H1 (cell line): Measurements from ENCODE around the gene ATP7B. TPM values are rescaled to one million over a fixed set of nuclear protein-coding genes. Genes with fewer than 3 reads are reported as not detected.
A peak's percentile ranks its signal among the peaks of the same experiment; 100 is the strongest.

ENCODE experiments used
- CTCF ChIA-PET: fragments of 300-600 bp; sonication (Branson Sonifier 250); formaldehyde crosslinking; loops from one replicate; lab custom pipeline; 2021; ENCODE audit not compliant: partially characterized antibody; lab: Charles Lee
- POLR2A ChIA-PET: fragments of 300-600 bp; sonication (Branson Sonifier 250); formaldehyde crosslinking; loops from one replicate; lab custom pipeline; 2021; ENCODE audit warnings: inconsistent platforms; ENCODE audit not compliant: partially characterized antibody; lab: Charles Lee
- DNase-seq, 2 experiments: peaks; one replicate each; pipeline versions ENCODE4 v3.0.0 to v3.0.0-alpha.2; 2010 to 2022; ENCODE audit warnings: low spot score in 2 of 2, low read depth in 1 of 2, mixed read lengths in 1 of 2
- FAIRE-seq: peaks from 2 replicates; lab custom pipeline; 2011; peaks lifted over from hg19 to GRCh38; lab: Jason Lieb, UNC
- H2AFZ ChIP-seq: 2 replicates; pipeline ENCODE4 v1.8.1; 2012; ENCODE audit warnings: low read length, inconsistent platforms
- H2AK5ac ChIP-seq: 2 replicates; pipeline ENCODE4 v1.6.1; 2013; ENCODE audit warnings: low read depth, low read length
- H2BK120ac ChIP-seq: replicated peaks from 2 replicates; pipeline ENCODE3; 2013; ENCODE audit warnings: low read depth, low read length, inconsistent platforms
- H2BK12ac ChIP-seq: 2 replicates; pipeline ENCODE4 v1.6.1; 2013; ENCODE audit warnings: low read depth, low read length
- H2BK15ac ChIP-seq: 2 replicates; pipeline ENCODE4 v1.6.1; 2013; ENCODE audit warnings: low read length
- H2BK20ac ChIP-seq: 2 replicates; pipeline ENCODE4 v1.6.1; 2013; ENCODE audit warnings: low read length
- H2BK5ac ChIP-seq: 2 replicates; pipeline ENCODE4 v1.6.1; 2013; ENCODE audit warnings: low read depth, low read length
- H3K14ac ChIP-seq: 2 replicates; pipeline ENCODE4 v1.6.1; 2013; ENCODE audit warnings: inconsistent platforms; ENCODE audit not compliant: insufficient read length
- H3K18ac ChIP-seq: 2 replicates; pipeline ENCODE4 v1.6.1; 2013; ENCODE audit warnings: low read length; ENCODE audit errors: extremely low read depth
- H3K23ac ChIP-seq: 2 replicates; pipeline ENCODE4 v1.6.1; 2013; ENCODE audit warnings: inconsistent platforms; ENCODE audit not compliant: insufficient read length
- H3K23me2 ChIP-seq: 2 replicates; pipeline ENCODE4 v1.6.1; 2013; ENCODE audit warnings: low read depth, low read length
- H3K27ac ChIP-seq: 2 replicates; pipeline ENCODE4 v1.6.1; 2011; ENCODE audit warnings: low read depth, low read length, inconsistent platforms
- H3K27me3 ChIP-seq, 4 experiments: replicated peaks in 1 of 4; 1 replicate in 1 of 4; 2 replicates in 3 of 4; pipeline versions ENCODE4 v1.6.1 to v1.8.1; 2011 to 2013; ENCODE audit warnings: low read length in 3 of 4, mild to moderate bottlenecking in 3 of 4, inconsistent platforms in 2 of 4, mixed read lengths in 2 of 4, moderate library complexity in 1 of 4; ENCODE audit not compliant: control insufficient read depth in 3 of 4, insufficient read depth in 3 of 4; ENCODE audit errors: extremely low read depth in 1 of 4
- H3K36me3 ChIP-seq, 4 experiments: 2 replicates each; pipeline versions ENCODE4 v1.6.1 to v1.8.1; 2011 to 2013; ENCODE audit warnings: mild to moderate bottlenecking in 4 of 4, low read length in 3 of 4, moderate library complexity in 2 of 4, control low read depth in 1 of 4, inconsistent platforms in 1 of 4; ENCODE audit not compliant: insufficient read depth in 4 of 4, control insufficient read depth in 2 of 4
- H3K4ac ChIP-seq: replicated peaks from 2 replicates; pipeline ENCODE3; 2013; ENCODE audit warnings: low read length, low read depth, mixed read lengths, inconsistent platforms; ENCODE audit not compliant: insufficient read length
- H3K4me1 ChIP-seq, 4 experiments: replicated peaks in 1 of 4; 1 replicate in 1 of 4; 2 replicates in 3 of 4; pipeline versions ENCODE4 v1.6.1 to v1.8.1; 2011 to 2013; ENCODE audit warnings: low read length in 3 of 4, inconsistent platforms in 2 of 4, mixed read lengths in 1 of 4; ENCODE audit not compliant: insufficient read depth in 4 of 4, control insufficient read depth in 3 of 4
- H3K4me2 ChIP-seq, 2 experiments: 2 replicates each; pipeline versions ENCODE4 v1.6.1 to v1.8.1; 2011 to 2013; ENCODE audit warnings: low read depth in 2 of 2, low read length in 2 of 2, control low read depth in 1 of 2, inconsistent platforms in 1 of 2, mild to moderate bottlenecking in 1 of 2; ENCODE audit not compliant: insufficient read depth in 1 of 2
- H3K4me3 ChIP-seq, 4 experiments: fragments of 200-600, 300-600 bp in 1 of 4; sonication (generic), shearing (Covaris generic), sonication (Bioruptor Twin) in 1 of 4; 2 replicates each; pipeline versions ENCODE4 v1.5.1 to v1.8.1; 2011 to 2016; ENCODE audit warnings: low read length in 4 of 4, low read depth in 3 of 4, control low read depth in 2 of 4, inconsistent platforms in 2 of 4, mild to moderate bottlenecking in 2 of 4, mixed read lengths in 1 of 4, moderate library complexity in 1 of 4; ENCODE audit not compliant: insufficient read depth in 2 of 4; ENCODE audit errors: extremely low read depth in 1 of 4
- H3K56ac ChIP-seq: replicated peaks from 2 replicates; pipeline ENCODE3; 2013; ENCODE audit warnings: low read depth, mild to moderate bottlenecking, mixed read lengths, low read length, inconsistent platforms; ENCODE audit not compliant: insufficient read length
- H3K79me1 ChIP-seq: 2 replicates; pipeline ENCODE4 v1.6.1; 2013; ENCODE audit warnings: low read depth, low read length, control low read depth
- H3K79me2 ChIP-seq, 2 experiments: 2 replicates each; pipeline versions ENCODE4 v1.6.1 to v1.8.1; 2012 to 2013; ENCODE audit warnings: low read length in 2 of 2, mild to moderate bottlenecking in 2 of 2, inconsistent platforms in 1 of 2; ENCODE audit not compliant: insufficient read depth in 2 of 2, control insufficient read depth in 1 of 2
- H3K9ac ChIP-seq, 4 experiments: replicated peaks in 1 of 4; 1 replicate in 1 of 4; 2 replicates in 3 of 4; pipeline versions ENCODE4 v1.6.1 to v1.8.1; 2011 to 2013; ENCODE audit warnings: low read depth in 3 of 4, low read length in 3 of 4, control low read depth in 2 of 4, mild to moderate bottlenecking in 2 of 4, moderate library complexity in 2 of 4, inconsistent platforms in 1 of 4; ENCODE audit errors: extremely low read depth in 1 of 4
- H3K9me3 ChIP-seq, 2 experiments: 2 replicates each; pipeline versions ENCODE4 v1.6.1 to v1.8.1; 2012 to 2013; ENCODE audit warnings: mild to moderate bottlenecking in 2 of 2, moderate library complexity in 2 of 2, control low read depth in 1 of 2, inconsistent platforms in 1 of 2, low read depth in 1 of 2, low read length in 1 of 2, mixed read lengths in 1 of 2; ENCODE audit not compliant: insufficient read depth in 2 of 2
- H4K20me1 ChIP-seq, 2 experiments: replicated peaks in 1 of 2; 2 replicates each; pipeline versions ENCODE3 to v1.8.1; 2011 to 2013; ENCODE audit warnings: inconsistent platforms in 2 of 2, low read length in 2 of 2, mild to moderate bottlenecking in 1 of 2; ENCODE audit not compliant: insufficient read depth in 2 of 2, control insufficient read depth in 1 of 2
- H4K5ac ChIP-seq: 2 replicates; pipeline ENCODE4 v1.6.1; 2013; ENCODE audit warnings: low read length, low read depth, mixed read lengths, inconsistent platforms; ENCODE audit not compliant: insufficient read length
- H4K8ac ChIP-seq: 2 replicates; pipeline ENCODE4 v1.8.0; 2013; ENCODE audit warnings: mild to moderate bottlenecking, moderate library complexity, low read length, inconsistent platforms; ENCODE audit not compliant: insufficient read depth; ENCODE audit errors: extremely low read depth
- H4K91ac ChIP-seq: replicated peaks from 2 replicates; pipeline ENCODE3; 2013; ENCODE audit warnings: low read length, mixed read lengths, inconsistent platforms; ENCODE audit not compliant: insufficient read length
- CTCF ChIP-seq, 3 experiments: IDR thresholded peaks; 1 replicate in 2 of 3; 2 replicates in 1 of 3; pipeline versions ENCODE4 v1.5.1 to v1.6.1; 2011; ENCODE audit warnings: low read length in 3 of 3, mild to moderate bottlenecking in 3 of 3, inconsistent platforms in 2 of 3, low read depth in 1 of 3, moderate library complexity in 1 of 3; ENCODE audit not compliant: insufficient read depth in 1 of 3; ENCODE audit errors: control extremely low read depth in 1 of 3
- HDAC2 ChIP-seq, 2 experiments: fragments of 300-600 bp in 1 of 2; sonication (generic) in 1 of 2; IDR thresholded peaks; 2 replicates each; pipeline ENCODE4 v1.6.1; 2011 to 2012; ENCODE audit warnings: low read depth in 2 of 2, low read length in 2 of 2, mild to moderate bottlenecking in 2 of 2, moderate library complexity in 2 of 2, borderline replicate concordance in 1 of 2, inconsistent platforms in 1 of 2
- RAD21 ChIP-seq, 2 experiments: IDR thresholded peaks in 1 of 2; conservative IDR thresholded peaks in 1 of 2; 2 replicates each; pipeline ENCODE4 v1.6.1; 2011; ENCODE audit warnings: low read depth in 2 of 2, low read length in 2 of 2, improper control_type of control experiment in 1 of 2, inconsistent platforms in 1 of 2, mild to moderate bottlenecking in 1 of 2, moderate library complexity in 1 of 2
- SIX5 ChIP-seq: IDR thresholded peaks from 2 replicates; pipeline ENCODE4 v1.6.1; 2011; ENCODE audit warnings: mild to moderate bottlenecking, low read depth, low read length
- TEAD4 ChIP-seq: IDR thresholded peaks from 2 replicates; pipeline ENCODE4 v1.6.1; 2012; ENCODE audit warnings: low read depth, low read length, inconsistent platforms, mixed read lengths
- YY1 ChIP-seq: IDR thresholded peaks from 2 replicates; pipeline ENCODE4 v1.6.1; 2011; ENCODE audit warnings: low read depth, mild to moderate bottlenecking, low read length
- WGBS, 2 experiments: shearing (Covaris generic) in 1 of 2; methylation state at CpG; one replicate each; pipeline versions ENCODE4 v1.1.6 to v1.1.7; 2013 to 2015; ENCODE audit warnings: low lambda C conversion rate in 2 of 2, mixed read lengths in 2 of 2, inconsistent platforms in 1 of 2, low coverage in 1 of 2, missing lambda C conversion rate in 1 of 2; ENCODE audit not compliant: insufficient replicate concordance in 2 of 2, insufficient coverage in 1 of 2, insufficient read length in 1 of 2; ENCODE audit errors: extremely low coverage in 1 of 2, missing lambda C conversion rate in 1 of 2; 5-methylcytosine and 5-hydroxymethylcytosine counted together
- polyA plus RNA-seq, 7 experiments: library from polyadenylated mRNA; depleted of rRNA in 3 of 7; stranded (reverse) in 5 of 7; unstranded in 2 of 7; fragments of >200 nt in 5 of 7; fragments of 200-250 nt in 2 of 7; gene quantifications; 1 replicate in 5 of 7; 2 replicates in 1 of 7; 4 replicates in 1 of 7; pipeline versions ENCODE4 v1.2.1 to v1.2.3, GENCODE V29; 2011 to 2013; ENCODE audit warnings: missing spikeins in 2 of 7, mixed read lengths in 2 of 7
- total RNA-seq: library from RNA; stranded (reverse); fragmentation: NEBNext Ultra II Directional; extraction: Animal tissue kit (Norgen Biotek cat#: 25700); gene quantifications from 2 replicates; pipeline ENCODE4 v1.2.1, GENCODE V29; 2021

ATP7B gene
- total and polyA plus RNA-seq, 2 of the 8 experiments (the other 6 are each of a cell fraction or from before 2014, with no cell fraction given), result 4.1 to 9.2 TPM

DNA sequence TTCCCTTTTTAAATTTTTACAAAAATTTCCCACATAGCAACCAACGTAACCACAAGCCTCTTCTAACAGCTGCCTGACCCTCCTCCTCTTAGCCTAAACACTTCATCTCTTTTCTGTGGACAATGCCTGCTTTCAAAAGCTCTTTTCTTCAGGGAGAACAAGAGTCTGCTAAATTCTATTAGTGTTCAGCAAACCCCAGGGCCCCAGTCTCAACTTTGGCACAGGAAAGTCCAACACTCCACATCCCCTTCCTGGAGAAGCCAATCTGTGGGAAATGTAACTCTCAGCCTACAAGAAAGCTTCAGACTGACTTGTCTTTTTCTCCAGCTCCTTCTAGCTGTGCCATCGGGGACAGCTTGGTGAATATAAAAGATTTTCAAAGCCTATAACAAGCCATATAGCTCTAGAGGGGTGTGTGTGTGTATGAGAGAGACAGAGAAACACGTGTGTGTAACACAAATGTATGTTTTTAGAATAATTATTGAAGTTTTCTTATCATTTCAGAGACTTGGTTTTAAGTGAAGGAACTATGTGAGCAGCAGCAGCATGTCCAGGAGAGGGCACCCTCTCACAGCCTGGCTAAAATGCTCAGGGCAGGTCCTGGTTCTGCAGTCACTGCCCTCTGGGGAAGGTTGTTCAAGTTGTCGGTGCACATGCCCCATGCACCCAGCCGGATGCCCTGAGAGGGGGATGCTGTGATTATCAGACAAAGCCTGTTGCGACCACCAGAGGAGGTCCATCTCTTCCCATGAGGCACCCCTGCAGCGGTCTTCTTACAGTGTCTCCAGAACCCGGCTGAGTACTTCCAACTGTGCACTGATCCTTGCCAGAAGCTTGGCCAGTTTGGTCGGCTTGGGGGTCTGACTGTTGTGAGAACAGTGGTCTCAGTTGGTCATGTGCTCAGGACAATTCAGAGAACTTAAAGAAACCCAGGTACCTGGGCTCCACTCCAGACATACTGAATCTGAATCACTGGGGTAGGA is 115.1 kb downstream of the ATP7B start:
- Histone ChIP-seq H3K4me3 (no peak overlapping the region), H3K36me3 (no peaks in the 10 kb centered on the region), H2BK120ac (no peak overlapping the region)
- TF ChIP-seq CTCF (IDR thresholded peaks at IDR 0.05; ENCODE audit: control extremely low read depth in 1 of 3, insufficient read depth in 1 of 3, low read depth in 1 of 3, low read length in 3 of 3) (peak; percentile 86 to 93 (median 88)), TEAD4 (0 out of 2 replicates have a peak, but pooled peaks have one; percentile 25), RAD21 (IDR thresholded peaks at IDR 0.05 in 1 of 2, conservative IDR thresholded peaks at IDR 0.05 in 1 of 2; ENCODE audit: low read depth in 2 of 2, low read length in 2 of 2) (peak; percentile 88 to 92), HDAC2 (IDR thresholded peaks at IDR 0.05; ENCODE audit: borderline replicate concordance in 1 of 2, low read depth in 2 of 2, low read length in 2 of 2) (no peak), YY1 (0 out of 2 replicates have a peak, but pooled peaks have one; percentile 28), SIX5 (no peak)
- TF ChIP-seq, all 59 proteins: peak for 4
- Histone ChIP-seq H2BK20ac (no peak overlapping the region), H3K4ac (no peak overlapping the region), H3K56ac (no peak overlapping the region), H3K18ac (no peak overlapping the region), H2AFZ (no peak overlapping the region), H3K23me2 (no peaks in the 10 kb centered on the region), H3K9ac (no peak overlapping the region), H3K14ac (no peak overlapping the region), H3K4me2 (no peak overlapping the region), H2BK5ac (no peak overlapping the region), H3K9me3 (no peaks in the 10 kb centered on the region), H3K27me3 (no peaks in the 10 kb centered on the region), H3K79me2 (no peaks in the 10 kb centered on the region), H4K20me1 (no peaks in the 10 kb centered on the region), H3K4me1 (0 out of 7 replicates have a peak, but pooled peaks cover 0 to 4% (median 0%) of the 10 kb centered on the region in 4 experiments), H3K27ac (no peak overlapping the region), H4K8ac (peak overlapping the region; percentile 68; the same call in 1 of the 2 replicates), H4K5ac (no peak overlapping the region), H4K91ac (no peak overlapping the region), H2BK12ac (no peak overlapping the region), H2AK5ac (no peak overlapping the region), H3K23ac (no peak overlapping the region), H3K79me1 (no peaks in the 10 kb centered on the region), H2BK15ac (no peak overlapping the region)
- ChIA-PET CTCF (interaction anchor here (0.7 to 7.8 kb wide), 37 partner anchors 9 to 306 kb away, joined by 3 to 78 read pairs (median 6); partner anchors contain the start of gene NEK5), POLR2A (interaction anchor here (0.6 to 1.1 kb wide), 3 partner anchors 232 to 691 kb away, joined by 3 read pairs; partner anchors contain the start of gene INTS6)
- FAIRE-seq, result peak; percentile 88
- DNase-seq, result peak; percentile 51 to 69
- 69% methylated on average over 9 of the region's 9 CpGs; no CpG with 5 or more reads in 1 of the 2 experiments for WGBS, 2 experiments
